HL-60 (cell line): ENCODE results near the gene STEAP3.

ENCODE experiments used
- GABPA ChIP-seq: IDR thresholded peaks from 2 replicates; pipeline ENCODE4 v1.6.1; 2012; ENCODE audit warnings: low read depth
- POLR2AphosphoS5 ChIP-seq: IDR thresholded peaks from 2 replicates; pipeline ENCODE4 v1.6.1; 2012; ENCODE audit warnings: low read depth
- TF ChIP-seq, protein P1 (sequence below): IDR thresholded peaks from one replicate; pipeline ENCODE4 v1.5.1; 2011; ENCODE audit warnings: low read length, control low read depth, inconsistent platforms; ENCODE audit not compliant: insufficient read depth

DNA sequence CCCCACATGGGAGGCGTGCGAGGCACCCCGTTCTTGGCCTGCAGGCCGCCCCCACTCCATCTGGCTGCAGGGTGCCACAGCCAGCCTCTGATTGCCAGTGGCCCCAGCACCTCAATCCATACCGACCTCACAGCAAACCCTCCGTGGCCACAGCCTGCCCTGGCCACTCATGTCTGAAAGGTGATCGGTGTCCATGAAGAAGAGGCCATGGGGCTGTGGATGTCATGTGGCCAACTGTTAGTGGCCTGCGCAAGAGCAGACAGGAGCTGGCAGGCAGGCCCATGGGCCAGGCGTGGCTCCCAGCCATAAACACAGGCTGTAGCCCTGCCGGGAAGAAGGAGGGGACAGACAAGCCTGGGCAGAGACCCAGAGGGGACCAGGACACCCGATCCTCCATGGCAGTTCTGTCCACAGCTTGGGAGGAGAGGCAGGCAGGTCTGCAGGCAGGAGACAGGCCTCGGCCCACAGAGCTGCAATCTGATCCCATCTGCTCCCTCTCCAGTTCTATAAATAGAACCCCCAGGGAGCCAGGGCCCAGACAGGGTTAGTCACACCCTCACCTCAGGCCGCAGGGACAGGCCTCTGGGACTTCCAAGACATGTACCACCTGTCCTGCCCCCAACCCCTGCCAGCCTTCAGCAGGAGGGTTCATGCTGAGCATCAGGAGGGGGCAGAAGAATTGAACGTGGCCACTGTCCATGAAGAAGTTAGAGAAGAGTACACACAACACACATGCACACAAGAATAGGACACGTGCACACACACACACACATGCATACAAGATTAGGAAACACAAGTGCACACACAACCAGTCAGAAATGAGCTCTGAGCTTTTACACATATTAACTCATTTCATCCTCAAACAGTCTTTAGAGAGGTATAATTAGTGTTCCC lies 16.9 kb downstream of the STEAP3 start:
- TF ChIP-seq POLR2AphosphoS5 (no peak), GABPA (no peak)
- TF ChIP-seq, protein P1, sequence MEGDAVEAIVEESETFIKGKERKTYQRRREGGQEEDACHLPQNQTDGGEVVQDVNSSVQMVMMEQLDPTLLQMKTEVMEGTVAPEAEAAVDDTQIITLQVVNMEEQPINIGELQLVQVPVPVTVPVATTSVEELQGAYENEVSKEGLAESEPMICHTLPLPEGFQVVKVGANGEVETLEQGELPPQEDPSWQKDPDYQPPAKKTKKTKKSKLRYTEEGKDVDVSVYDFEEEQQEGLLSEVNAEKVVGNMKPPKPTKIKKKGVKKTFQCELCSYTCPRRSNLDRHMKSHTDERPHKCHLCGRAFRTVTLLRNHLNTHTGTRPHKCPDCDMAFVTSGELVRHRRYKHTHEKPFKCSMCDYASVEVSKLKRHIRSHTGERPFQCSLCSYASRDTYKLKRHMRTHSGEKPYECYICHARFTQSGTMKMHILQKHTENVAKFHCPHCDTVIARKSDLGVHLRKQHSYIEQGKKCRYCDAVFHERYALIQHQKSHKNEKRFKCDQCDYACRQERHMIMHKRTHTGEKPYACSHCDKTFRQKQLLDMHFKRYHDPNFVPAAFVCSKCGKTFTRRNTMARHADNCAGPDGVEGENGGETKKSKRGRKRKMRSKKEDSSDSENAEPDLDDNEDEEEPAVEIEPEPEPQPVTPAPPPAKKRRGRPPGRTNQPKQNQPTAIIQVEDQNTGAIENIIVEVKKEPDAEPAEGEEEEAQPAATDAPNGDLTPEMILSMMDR = no peak
